DOHH2 (cell line): ENCODE measurements around the gene ELOB.

Source experiments
- CTCF ChIP-seq: fragments of 200-600 bp; sonication (generic); IDR thresholded peaks from one replicate; pipeline ENCODE4 v1.5.1; 2014; ENCODE audit warnings: antibody characterized with exemption, mild to moderate bottlenecking, low read depth, low read length; ENCODE audit not compliant: poor library complexity, severe bottlenecking
- EZH2phosphoT487 ChIP-seq: fragments of 200-600 bp; sonication (generic); IDR thresholded peaks from 2 replicates; pipeline ENCODE4 v1.6.1; 2017; ENCODE audit warnings: borderline replicate concordance, mild to moderate bottlenecking, antibody characterized with exemption, low read length, moderate library complexity, mixed read lengths

GRCh38 chr16:2787961-2788360 is 10.9 kb upstream of the ELOB start:
- TF ChIP-seq CTCF (no peak), EZH2phosphoT487 (no peak)
